ENCODE data around the gene LRMDA. TPM values are rescaled to one million over a fixed set of nuclear protein-coding genes. Genes with fewer than 3 reads are reported as not detected.

Gene LRMDA
- total RNA-seq, 6 donors from 2014 or later = 12.8 to 185 (median 18.1) TPM

- no peaks in the 10 kb centered on the region for H3K27me3 ChIP-seq
- peaks cover 0 to 6% (median 3%) of the 10 kb centered on the region in 4 donors for H3K4me1 ChIP-seq
- ATAC-seq (ENCODE audit: low FRiP score in 2 of 2) = no peak
- DNase-seq = no peak
- H3K4me3 ChIP-seq = no peak overlapping the region
- TF ChIP-seq POLR2A (IDR thresholded peaks at IDR 0.05) = no peak
- TF ChIP-seq EP300 (IDR thresholded peaks at IDR 0.05) = no peak
- TF ChIP-seq POLR2AphosphoS5 (IDR thresholded peaks at IDR 0.05) = no peak
- TF ChIP-seq, protein P1, sequence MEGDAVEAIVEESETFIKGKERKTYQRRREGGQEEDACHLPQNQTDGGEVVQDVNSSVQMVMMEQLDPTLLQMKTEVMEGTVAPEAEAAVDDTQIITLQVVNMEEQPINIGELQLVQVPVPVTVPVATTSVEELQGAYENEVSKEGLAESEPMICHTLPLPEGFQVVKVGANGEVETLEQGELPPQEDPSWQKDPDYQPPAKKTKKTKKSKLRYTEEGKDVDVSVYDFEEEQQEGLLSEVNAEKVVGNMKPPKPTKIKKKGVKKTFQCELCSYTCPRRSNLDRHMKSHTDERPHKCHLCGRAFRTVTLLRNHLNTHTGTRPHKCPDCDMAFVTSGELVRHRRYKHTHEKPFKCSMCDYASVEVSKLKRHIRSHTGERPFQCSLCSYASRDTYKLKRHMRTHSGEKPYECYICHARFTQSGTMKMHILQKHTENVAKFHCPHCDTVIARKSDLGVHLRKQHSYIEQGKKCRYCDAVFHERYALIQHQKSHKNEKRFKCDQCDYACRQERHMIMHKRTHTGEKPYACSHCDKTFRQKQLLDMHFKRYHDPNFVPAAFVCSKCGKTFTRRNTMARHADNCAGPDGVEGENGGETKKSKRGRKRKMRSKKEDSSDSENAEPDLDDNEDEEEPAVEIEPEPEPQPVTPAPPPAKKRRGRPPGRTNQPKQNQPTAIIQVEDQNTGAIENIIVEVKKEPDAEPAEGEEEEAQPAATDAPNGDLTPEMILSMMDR (IDR thresholded peaks at IDR 0.05) = no peak
- 87 to 95% methylated on average over 3 of the region's 3 CpGs for WGBS, 2 donors
- H3K9me3 ChIP-seq = no peaks in the 10 kb centered on the region
- no peak overlapping the region for H3K27ac ChIP-seq
- no peaks in the 10 kb centered on the region for H3K36me3 ChIP-seq
Observed at GRCh38 chr10:75916906-75917305, 485.5 kb downstream of the LRMDA start.

DNA sequence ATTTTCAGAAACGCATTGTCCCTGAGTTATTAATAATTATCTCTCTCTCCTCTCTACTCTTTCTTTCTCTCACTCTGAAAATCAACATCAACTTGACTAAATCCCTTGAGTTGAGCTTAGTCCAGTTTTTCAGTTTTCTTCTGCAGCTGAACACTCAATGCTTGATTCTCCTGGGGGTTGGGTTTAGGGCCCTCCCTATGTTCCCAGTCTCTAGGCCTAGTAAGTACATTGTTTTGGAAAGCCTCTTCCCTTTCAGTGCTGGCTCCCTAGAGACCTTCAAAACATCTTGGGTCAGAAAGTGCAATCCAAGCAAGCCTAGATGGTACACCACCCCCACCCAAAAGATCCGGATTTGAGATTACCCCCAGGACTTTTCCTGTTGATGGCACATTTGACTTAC lies 488.5 kb downstream of the LRMDA start:
- H3K4me1 ChIP-seq = peaks cover 3 to 6% (median 4%) of the 10 kb centered on the region in 4 donors
- H3K27me3 ChIP-seq = no peaks in the 10 kb centered on the region
- H3K9me3 ChIP-seq = no peaks in the 10 kb centered on the region
- H3K4me3 ChIP-seq = no peak overlapping the region
- peak overlapping the region in 1 of 4 donors; percentile 23 for H3K27ac ChIP-seq
- H3K36me3 ChIP-seq = no peaks in the 10 kb centered on the region
- TF ChIP-seq EP300 (IDR thresholded peaks at IDR 0.05) (no peak), POLR2AphosphoS5 (IDR thresholded peaks at IDR 0.05) (no peak)
- 64 to 82% methylated on average over 2 of the region's 2 CpGs for WGBS, 2 donors
- ATAC-seq (ENCODE audit: low FRiP score in 2 of 2) = no peak
- no peak for DNase-seq

- peak overlapping the region in 1 of 4 donors; percentile 68 for H3K27ac ChIP-seq
- H3K9me3 ChIP-seq = no peaks in the 10 kb centered on the region
- DNase-seq (no peak), ATAC-seq (ENCODE audit: low FRiP score in 2 of 2) (no peak)
- peaks cover 3 to 6% (median 4%) of the 10 kb centered on the region in 4 donors for H3K4me1 ChIP-seq
- H3K27me3 ChIP-seq = no peaks in the 10 kb centered on the region
- TF ChIP-seq, protein P1 (IDR thresholded peaks at IDR 0.05) = peak in 4 of 6 experiments; percentile 13 to 35 (median 26)
- TF ChIP-seq EP300 (IDR thresholded peaks at IDR 0.05) (no peak), POLR2A (IDR thresholded peaks at IDR 0.05) (no peak), POLR2AphosphoS5 (IDR thresholded peaks at IDR 0.05) (no peak)
- no peaks in the 10 kb centered on the region for H3K36me3 ChIP-seq
- H3K4me3 ChIP-seq = no peak overlapping the region
Observed at GRCh38 chr10:75922435-75922834, 491.0 kb downstream of the LRMDA start.

GRCh38 chr10:75924309-75924902 lies 493.0 kb downstream of the LRMDA start:
- Histone ChIP-seq H3K27ac (no peak overlapping the region), H3K4me3 (no peak overlapping the region), H3K9me3 (no peaks in the 10 kb centered on the region), H3K36me3 (no peaks in the 10 kb centered on the region), H3K4me1 (peaks cover 0 to 4% (median 3%) of the 10 kb centered on the region in 4 donors), H3K27me3 (no peaks in the 10 kb centered on the region)
- WGBS, 2 donors = 57% methylated on average over 9 of the region's 9 CpGs
- ATAC-seq (ENCODE audit: low FRiP score in 2 of 2) (no peak), DNase-seq (no peak)
- TF ChIP-seq POLR2AphosphoS5 (IDR thresholded peaks at IDR 0.05) (no peak), EP300 (IDR thresholded peaks at IDR 0.05) (no peak), POLR2A (IDR thresholded peaks at IDR 0.05) (no peak)
- TF ChIP-seq, protein P1 (IDR thresholded peaks at IDR 0.05) = no peak

DNA sequence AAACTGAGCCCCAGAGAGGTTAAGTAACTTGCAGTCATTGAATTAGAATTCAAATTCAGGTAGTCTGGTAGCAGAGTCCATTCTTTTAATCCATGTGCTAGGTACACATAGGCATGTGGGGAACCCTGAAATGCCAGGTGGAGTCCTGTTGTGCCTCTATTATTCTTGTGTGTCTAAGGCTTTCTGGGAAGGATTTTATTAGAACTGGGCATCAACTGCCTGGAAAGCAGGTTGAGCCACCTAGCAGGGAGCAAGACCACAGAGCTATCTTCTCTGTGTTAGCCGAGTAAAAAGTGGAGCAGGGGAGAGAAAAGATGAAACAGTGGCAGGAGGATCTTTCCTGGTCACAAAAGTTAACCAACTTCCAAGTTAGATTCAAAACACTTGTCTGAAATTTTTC lies 494.6 kb downstream of the LRMDA start:
- H3K4me1 ChIP-seq = peaks cover 0 to 4% (median 0%) of the 10 kb centered on the region in 4 donors
- no peak overlapping the region for H3K4me3 ChIP-seq
- DNase-seq = no peak
- no peaks in the 10 kb centered on the region for H3K27me3 ChIP-seq
- TF ChIP-seq POLR2A (IDR thresholded peaks at IDR 0.05) (no peak), POLR2AphosphoS5 (IDR thresholded peaks at IDR 0.05) (no peak), EP300 (IDR thresholded peaks at IDR 0.05) (no peak)
- TF ChIP-seq, protein P1 (IDR thresholded peaks at IDR 0.05) = no peak
- 94 to 96% methylated on average over 1 of the region's 1 CpG for WGBS, 2 donors
- H3K27ac ChIP-seq = no peak overlapping the region
- H3K9me3 ChIP-seq = no peaks in the 10 kb centered on the region
- ATAC-seq (ENCODE audit: low FRiP score in 2 of 2) = no peak
- no peaks in the 10 kb centered on the region for H3K36me3 ChIP-seq
